Body of pancreas (tissue), 4 donors: ENCODE results near the gene ANXA3. TPM values are rescaled to one million over a fixed set of nuclear protein-coding genes. Genes with fewer than 3 reads are reported as not detected.

Experiments
- ATAC-seq: fragments of 150-250 bp; one replicate; pipeline ENCODE4 v1.9.1; 2016
- DNase-seq, 4 donors: peaks; one replicate each; pipeline ENCODE4 v3.0.0-alpha.2; 2019
- H3K27ac ChIP-seq, 4 donors: fragments of 200-600 bp; sonication (generic); 1 replicate in 3 of 4; 2 replicates in 1 of 4; pipeline versions ENCODE4 v1.5.1 to v1.6.1; 2016 to 2019; ENCODE audit warnings: mild to moderate bottlenecking in 1 of 4, mixed read lengths in 1 of 4, moderate library complexity in 1 of 4
- H3K27me3 ChIP-seq, 2 donors: fragments of 200-600 bp; sonication (generic); one replicate each; pipeline ENCODE4 v1.6.0; 2016; ENCODE audit warnings: mild to moderate bottlenecking in 1 of 2
- H3K36me3 ChIP-seq, 2 donors: fragments of 200-600 bp; sonication (generic); replicated peaks in 1 of 2; 2 replicates each; pipeline ENCODE4 v1.5.1; 2016; ENCODE audit warnings: low read depth in 2 of 2; ENCODE audit not compliant: insufficient read depth in 1 of 2
- H3K4me1 ChIP-seq: fragments of 200-600 bp; sonication (generic); one replicate; pipeline ENCODE4 v1.6.0; 2016
- H3K4me3 ChIP-seq, 2 donors: fragments of 200-600 bp; sonication (generic); 1 replicate in 1 of 2; 2 replicates in 1 of 2; pipeline ENCODE4 v1.5.1; 2016 to 2019
- H3K9me3 ChIP-seq, 3 donors: fragments of 200-600 bp; sonication (generic); 1 replicate in 2 of 3; 2 replicates in 1 of 3; pipeline ENCODE4 v1.5.1; 2016
- POLR2A ChIP-seq, 3 donors: fragments of 450-650 bp; IDR thresholded peaks; one replicate each; pipeline ENCODE4 v1.6.1; 2016; ENCODE audit warnings: antibody characterized with exemption in 3 of 3, mild to moderate bottlenecking in 2 of 3
- WGBS, 2 donors: methylation state at CpG; one replicate each; pipeline ENCODE4 v1.1.5; 2017; 5-methylcytosine and 5-hydroxymethylcytosine counted together
- intact Hi-C: fragments of 100-400 bp; cut with DNase I; formaldehyde crosslinking; loops from one replicate; pipeline ENCODE4 v1.15.1; 2023
- total RNA-seq, 2 donors: library from RNA; depleted of rRNA; stranded (reverse); fragments of >200 nt; gene quantifications; one replicate each; pipeline ENCODE4 v1.1.0, GENCODE V29; 2016
- TF ChIP-seq, protein P1 (sequence below), 7 experiments: fragments of 450-650 bp in 4 of 7; fragments of 200-600 bp in 3 of 7; sonication (generic) in 3 of 7; IDR thresholded peaks; one replicate each; pipeline ENCODE4 v1.5.1; 2016 to 2019; ENCODE audit warnings: antibody characterized with exemption in 7 of 7

ANXA3 gene
- total RNA-seq, 2 donors from 2014 or later = 35.9 to 65.1 TPM

DNA sequence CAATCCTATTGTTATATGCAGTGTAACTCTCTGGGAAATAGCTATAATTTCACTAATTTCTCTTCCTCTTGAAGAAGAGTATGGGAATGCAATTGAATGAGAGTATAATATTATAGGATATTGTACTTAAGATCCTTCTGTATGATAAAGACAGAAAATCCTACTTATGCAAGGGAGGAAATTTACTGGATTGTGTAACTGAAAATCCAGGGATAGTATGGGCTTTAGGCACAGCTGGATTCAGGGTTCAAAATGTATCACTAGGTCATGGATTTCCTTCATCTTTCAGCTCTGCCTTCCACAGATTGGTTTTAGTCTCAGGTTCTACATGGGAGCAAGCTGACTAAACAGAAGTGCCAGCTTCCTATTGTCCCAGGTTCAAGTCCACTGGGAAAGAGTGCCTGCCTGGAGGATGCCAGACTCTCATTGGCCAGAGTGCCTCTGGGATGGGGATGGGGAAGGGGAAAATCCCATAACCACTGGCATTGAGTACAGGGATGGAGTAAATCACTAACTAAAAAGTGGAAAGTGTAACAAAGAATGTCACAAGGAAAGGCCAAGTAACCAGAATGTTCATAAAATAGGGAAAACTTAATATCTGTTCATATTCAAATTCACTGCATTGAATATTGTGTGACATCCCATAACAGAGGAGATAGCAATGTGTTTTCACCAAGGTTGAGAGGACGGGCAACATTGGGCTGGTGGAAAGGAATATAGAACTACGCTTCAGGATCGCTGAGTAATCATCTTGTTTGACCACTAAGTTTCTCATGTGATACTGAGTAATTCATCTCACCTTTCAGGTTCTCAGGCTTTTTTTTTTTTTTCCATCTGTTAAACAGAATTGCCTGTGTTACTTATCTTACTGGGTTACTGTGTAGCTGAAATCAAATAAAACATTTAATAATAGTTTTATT is 75.7 kb downstream of the ANXA3 start:
- no peaks in the 10 kb centered on the region for H3K36me3 ChIP-seq
- H3K4me1 ChIP-seq = peaks cover 45% of the 10 kb centered on the region
- TF ChIP-seq, protein P1, sequence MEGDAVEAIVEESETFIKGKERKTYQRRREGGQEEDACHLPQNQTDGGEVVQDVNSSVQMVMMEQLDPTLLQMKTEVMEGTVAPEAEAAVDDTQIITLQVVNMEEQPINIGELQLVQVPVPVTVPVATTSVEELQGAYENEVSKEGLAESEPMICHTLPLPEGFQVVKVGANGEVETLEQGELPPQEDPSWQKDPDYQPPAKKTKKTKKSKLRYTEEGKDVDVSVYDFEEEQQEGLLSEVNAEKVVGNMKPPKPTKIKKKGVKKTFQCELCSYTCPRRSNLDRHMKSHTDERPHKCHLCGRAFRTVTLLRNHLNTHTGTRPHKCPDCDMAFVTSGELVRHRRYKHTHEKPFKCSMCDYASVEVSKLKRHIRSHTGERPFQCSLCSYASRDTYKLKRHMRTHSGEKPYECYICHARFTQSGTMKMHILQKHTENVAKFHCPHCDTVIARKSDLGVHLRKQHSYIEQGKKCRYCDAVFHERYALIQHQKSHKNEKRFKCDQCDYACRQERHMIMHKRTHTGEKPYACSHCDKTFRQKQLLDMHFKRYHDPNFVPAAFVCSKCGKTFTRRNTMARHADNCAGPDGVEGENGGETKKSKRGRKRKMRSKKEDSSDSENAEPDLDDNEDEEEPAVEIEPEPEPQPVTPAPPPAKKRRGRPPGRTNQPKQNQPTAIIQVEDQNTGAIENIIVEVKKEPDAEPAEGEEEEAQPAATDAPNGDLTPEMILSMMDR (IDR thresholded peaks at IDR 0.05) = no peak
- no peak for TF ChIP-seq POLR2A (IDR thresholded peaks at IDR 0.05)
- WGBS, 2 donors = 10 to 19% methylated on average over 3 of the region's 3 CpGs
- no peaks in the 10 kb centered on the region for H3K9me3 ChIP-seq
- no peak overlapping the region for H3K4me3 ChIP-seq
- peak overlapping the region; percentile 42 to 74 (median 62) for H3K27ac ChIP-seq
- no peak for DNase-seq
- ATAC-seq = peak; percentile 65
- H3K27me3 ChIP-seq = no peaks in the 10 kb centered on the region
- intact Hi-C loops = no loop called here

DNA sequence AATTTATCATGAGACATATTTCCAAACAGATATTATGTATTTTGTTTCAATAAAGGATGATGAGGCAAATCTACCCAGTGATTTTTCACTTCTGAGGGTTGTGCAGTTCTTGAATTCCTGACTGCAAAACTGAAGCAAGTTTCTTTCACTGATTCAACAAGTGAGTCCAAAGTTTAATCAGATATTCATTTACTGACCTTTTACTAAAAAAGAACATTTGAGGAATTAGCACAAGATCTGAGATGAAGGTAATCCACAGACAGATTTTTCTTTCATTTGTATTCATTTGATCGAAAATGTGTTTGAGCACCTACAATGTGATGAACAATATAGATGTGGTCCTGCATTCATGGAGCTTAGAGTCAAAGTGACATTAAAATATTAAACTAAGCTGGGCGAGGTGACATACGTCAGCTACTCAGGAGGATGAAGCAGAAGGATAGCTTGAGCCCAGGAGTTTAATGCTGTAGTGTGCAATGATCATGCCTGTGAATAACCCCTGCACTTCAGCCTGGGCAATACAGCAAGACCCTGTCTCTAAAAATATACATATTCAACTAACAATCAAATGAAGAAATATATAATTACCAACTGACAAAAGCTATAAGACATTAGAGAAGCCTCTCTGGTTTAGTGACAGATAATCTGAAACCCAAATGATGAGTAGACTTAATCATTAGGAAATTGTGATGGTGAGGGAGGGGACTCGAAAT is 76.6 kb downstream of the ANXA3 start:
- 51 to 68% methylated on average over 4 of the region's 4 CpGs for WGBS, 2 donors
- no peak overlapping the region for H3K4me3 ChIP-seq
- H3K27ac ChIP-seq = peak overlapping the region in 3 of 4 donors; percentile 52 to 74 (median 72)
- DNase-seq (no peak), ATAC-seq (peak; percentile 10)
- peaks cover 45% of the 10 kb centered on the region for H3K4me1 ChIP-seq
- no peaks in the 10 kb centered on the region for H3K27me3 ChIP-seq
- no peaks in the 10 kb centered on the region for H3K9me3 ChIP-seq
- TF ChIP-seq, protein P1 (IDR thresholded peaks at IDR 0.05) = no peak
- TF ChIP-seq POLR2A (IDR thresholded peaks at IDR 0.05) = no peak
- H3K36me3 ChIP-seq = no peaks in the 10 kb centered on the region
- intact Hi-C loops = no loop called here

DNA sequence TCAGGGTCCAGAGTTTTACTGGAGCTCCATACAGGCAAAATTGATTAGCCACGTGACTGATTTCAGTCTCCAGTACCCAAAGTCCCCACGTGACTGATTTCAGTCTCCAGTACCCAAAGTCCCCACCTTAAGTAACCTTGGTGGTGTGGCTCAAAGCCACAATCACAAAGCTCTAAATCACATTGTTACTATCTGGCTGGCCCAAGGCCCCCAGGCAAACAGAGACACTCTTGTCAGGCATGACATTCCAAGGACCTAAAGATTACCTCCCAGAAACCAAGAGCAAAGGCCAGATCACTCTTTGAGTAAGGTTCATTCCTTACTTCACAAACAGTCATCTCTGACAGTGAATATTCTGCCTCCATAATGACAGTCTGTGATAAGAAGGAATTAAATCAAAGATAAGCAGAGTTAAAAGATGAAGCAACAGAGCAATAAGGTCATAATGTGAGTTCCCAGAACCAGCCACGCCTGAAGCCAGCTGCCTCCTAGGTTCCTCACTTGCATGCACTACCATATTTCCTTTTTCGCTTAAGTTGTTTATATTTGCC is 78.5 kb downstream of the ANXA3 start:
- Histone ChIP-seq H3K27ac (peak overlapping the region in 3 of 4 donors; percentile 63 to 74 (median 72)), H3K9me3 (no peaks in the 10 kb centered on the region), H3K36me3 (no peaks in the 10 kb centered on the region), H3K4me1 (peaks cover 45% of the 10 kb centered on the region), H3K27me3 (no peaks in the 10 kb centered on the region), H3K4me3 (no peak overlapping the region)
- 27 to 37% methylated on average over 4 of the region's 4 CpGs for WGBS, 2 donors
- peak; percentile 29 to 61 (median 50) for DNase-seq
- no peak for TF ChIP-seq POLR2A (IDR thresholded peaks at IDR 0.05)
- TF ChIP-seq, protein P1 (IDR thresholded peaks at IDR 0.05) = no peak
- peak; percentile 61 for ATAC-seq
- intact Hi-C loops = no loop called here

DNA sequence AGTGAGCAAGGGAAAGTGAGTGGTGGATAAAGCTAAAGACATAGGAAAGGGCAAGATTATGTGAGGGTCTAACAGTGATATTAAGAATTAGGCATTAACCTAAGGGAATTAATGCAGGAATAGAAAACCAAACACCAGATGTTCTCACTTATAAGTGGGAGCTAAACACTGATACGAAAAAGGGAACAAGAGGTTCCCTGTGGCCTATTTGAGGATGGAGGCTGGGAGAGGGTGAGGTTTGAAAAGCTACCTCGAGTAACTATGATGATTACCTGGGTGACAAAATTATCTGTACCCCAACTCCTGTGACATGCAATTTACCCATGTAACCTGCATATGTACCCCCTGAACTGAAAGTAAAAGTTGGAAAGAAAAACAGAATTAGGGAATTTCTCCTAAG is 79.0 kb downstream of the ANXA3 start:
- H3K9me3 ChIP-seq = no peaks in the 10 kb centered on the region
- TF ChIP-seq, protein P1 (IDR thresholded peaks at IDR 0.05) = no peak
- TF ChIP-seq POLR2A (IDR thresholded peaks at IDR 0.05) = no peak
- H3K4me3 ChIP-seq = no peak overlapping the region
- DNase-seq (no peak), ATAC-seq (no peak)
- WGBS, 2 donors = 55 to 88% methylated on average over 2 of the region's 2 CpGs
- intact Hi-C loops = no loop called here
- H3K27me3 ChIP-seq = no peaks in the 10 kb centered on the region
- H3K27ac ChIP-seq = peak overlapping the region in 3 of 4 donors; percentile 63 to 74 (median 72)
- H3K36me3 ChIP-seq = no peaks in the 10 kb centered on the region
- H3K4me1 ChIP-seq = peaks cover 45% of the 10 kb centered on the region
